ENCODE results near the gene COQ6. TPM values are rescaled to one million over a fixed set of nuclear protein-coding genes. Genes with fewer than 3 reads are reported as not detected.

The COQ6 gene
- polyA plus RNA-seq, 1 donor from 2014 or later = 82.3 TPM

- TF ChIP-seq CTCF (IDR thresholded peaks at IDR 0.05; ENCODE audit: poor library complexity, severe bottlenecking) (no peak), EZH2 (IDR thresholded peaks at IDR 0.05; ENCODE audit: borderline replicate concordance, insufficient read depth, low read length, poor library complexity, severe bottlenecking) (no peak), MXI1 (conservative IDR thresholded peaks at IDR 0.05; ENCODE audit: poor library complexity, severe bottlenecking) (no peak)
- Histone ChIP-seq H3K36me3 (ENCODE audit: insufficient read depth, low read length) (no peaks in the 10 kb centered on the region), H2AFZ (ENCODE audit: low read depth, low read length) (no peak overlapping the region), H3K79me2 (replicated peaks; ENCODE audit: insufficient read depth, low read length) (no peaks in the 10 kb centered on the region), H3K4me2 (ENCODE audit: low read length) (no peak overlapping the region), H3F3A (ENCODE audit: insufficient read depth, low read length, poor library complexity, severe bottlenecking) (no peaks in the 10 kb centered on the region), H3K9me2 (ENCODE audit: insufficient read depth, low read length) (no peaks in the 10 kb centered on the region), H3K9me3 (ENCODE audit: low read length) (no peaks in the 10 kb centered on the region), H3K27ac (ENCODE audit: low read length) (no peak overlapping the region), H3K9ac (ENCODE audit: low read length) (no peak overlapping the region), H3K4me3 (ENCODE audit: low read length) (no peak overlapping the region), H4K20me1 (ENCODE audit: insufficient read depth) (no peaks in the 10 kb centered on the region), H3K27me3 (ENCODE audit: insufficient read depth, low read depth, low read length) (no peaks in the 10 kb centered on the region)
Measured at GRCh38 chr14:73997108-73997943, 47.2 kb downstream of the COQ6 start.

- H3K4me2 ChIP-seq (ENCODE audit: low read length) = no peak overlapping the region
- H3K27ac ChIP-seq (ENCODE audit: low read length) = no peak overlapping the region
- H2AFZ ChIP-seq (ENCODE audit: low read depth, low read length) = no peak overlapping the region
- no peak overlapping the region for H3K9ac ChIP-seq (ENCODE audit: low read length)
- no peaks in the 10 kb centered on the region for H3K9me3 ChIP-seq (ENCODE audit: low read length)
- no peak for TF ChIP-seq CTCF (IDR thresholded peaks at IDR 0.05; ENCODE audit: poor library complexity, severe bottlenecking)
- no peak for TF ChIP-seq POLR2AphosphoS5 (IDR thresholded peaks at IDR 0.05)
- no peak for TF ChIP-seq EZH2 (IDR thresholded peaks at IDR 0.05; ENCODE audit: borderline replicate concordance, insufficient read depth, low read length, poor library complexity, severe bottlenecking)
- TF ChIP-seq EP300 (conservative IDR thresholded peaks at IDR 0.05; ENCODE audit: poor library complexity, severe bottlenecking) = no peak
- TF ChIP-seq SMC3 (conservative IDR thresholded peaks at IDR 0.05; ENCODE audit: poor library complexity) = no peak
- TF ChIP-seq RAD21 (conservative IDR thresholded peaks at IDR 0.05) = no peak
- TF ChIP-seq, protein P1, sequence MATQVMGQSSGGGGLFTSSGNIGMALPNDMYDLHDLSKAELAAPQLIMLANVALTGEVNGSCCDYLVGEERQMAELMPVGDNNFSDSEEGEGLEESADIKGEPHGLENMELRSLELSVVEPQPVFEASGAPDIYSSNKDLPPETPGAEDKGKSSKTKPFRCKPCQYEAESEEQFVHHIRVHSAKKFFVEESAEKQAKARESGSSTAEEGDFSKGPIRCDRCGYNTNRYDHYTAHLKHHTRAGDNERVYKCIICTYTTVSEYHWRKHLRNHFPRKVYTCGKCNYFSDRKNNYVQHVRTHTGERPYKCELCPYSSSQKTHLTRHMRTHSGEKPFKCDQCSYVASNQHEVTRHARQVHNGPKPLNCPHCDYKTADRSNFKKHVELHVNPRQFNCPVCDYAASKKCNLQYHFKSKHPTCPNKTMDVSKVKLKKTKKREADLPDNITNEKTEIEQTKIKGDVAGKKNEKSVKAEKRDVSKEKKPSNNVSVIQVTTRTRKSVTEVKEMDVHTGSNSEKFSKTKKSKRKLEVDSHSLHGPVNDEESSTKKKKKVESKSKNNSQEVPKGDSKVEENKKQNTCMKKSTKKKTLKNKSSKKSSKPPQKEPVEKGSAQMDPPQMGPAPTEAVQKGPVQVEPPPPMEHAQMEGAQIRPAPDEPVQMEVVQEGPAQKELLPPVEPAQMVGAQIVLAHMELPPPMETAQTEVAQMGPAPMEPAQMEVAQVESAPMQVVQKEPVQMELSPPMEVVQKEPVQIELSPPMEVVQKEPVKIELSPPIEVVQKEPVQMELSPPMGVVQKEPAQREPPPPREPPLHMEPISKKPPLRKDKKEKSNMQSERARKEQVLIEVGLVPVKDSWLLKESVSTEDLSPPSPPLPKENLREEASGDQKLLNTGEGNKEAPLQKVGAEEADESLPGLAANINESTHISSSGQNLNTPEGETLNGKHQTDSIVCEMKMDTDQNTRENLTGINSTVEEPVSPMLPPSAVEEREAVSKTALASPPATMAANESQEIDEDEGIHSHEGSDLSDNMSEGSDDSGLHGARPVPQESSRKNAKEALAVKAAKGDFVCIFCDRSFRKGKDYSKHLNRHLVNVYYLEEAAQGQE (IDR thresholded peaks at IDR 0.05; ENCODE audit: borderline replicate concordance) = no peak
- TF ChIP-seq TAF1 (IDR thresholded peaks at IDR 0.05; ENCODE audit: low read depth) = no peak
- H3F3A ChIP-seq (ENCODE audit: insufficient read depth, low read length, poor library complexity, severe bottlenecking) = no peaks in the 10 kb centered on the region
- no peaks in the 10 kb centered on the region for H3K27me3 ChIP-seq (ENCODE audit: insufficient read depth, low read depth, low read length)
- no peaks in the 10 kb centered on the region for H3K36me3 ChIP-seq (ENCODE audit: insufficient read depth, low read length)
- no peaks in the 10 kb centered on the region for H3K79me2 ChIP-seq (replicated peaks; ENCODE audit: insufficient read depth, low read length)
- no peaks in the 10 kb centered on the region for H3K9me2 ChIP-seq (ENCODE audit: insufficient read depth, low read length)
- no peaks in the 10 kb centered on the region for H4K20me1 ChIP-seq (ENCODE audit: insufficient read depth)
- no peak overlapping the region for H3K4me3 ChIP-seq (ENCODE audit: low read length)
Measured at GRCh38 chr14:73997944-73998447, 47.9 kb downstream of the COQ6 start.

Measured in neural cell (in vitro differentiated cells).